GM15510 (cell line): ENCODE measurements around the gene ANXA3.

Source experiments
- POLR2A ChIP-seq: IDR thresholded peaks from 3 replicates; pipeline ENCODE4 v1.6.1; 2011; ENCODE audit warnings: borderline replicate concordance; ENCODE audit not compliant: insufficient read length; ENCODE audit errors: extremely low read depth

The ANXA3 gene

GRCh38 chr4:78588894-78589545 lies 37.5 kb downstream of the ANXA3 start:
- TF ChIP-seq POLR2A, result no peak

- no peak for TF ChIP-seq POLR2A
Measured at GRCh38 chr4:78591404-78591803, 39.8 kb downstream of the ANXA3 start.

- TF ChIP-seq POLR2A, result no peak
Measured at GRCh38 chr4:78592088-78592783, 40.7 kb downstream of the ANXA3 start.

- no peak for TF ChIP-seq POLR2A
Measured at GRCh38 chr4:78596111-78596742, 44.7 kb downstream of the ANXA3 start.

GRCh38 chr4:78599147-78599546 lies 47.6 kb downstream of the ANXA3 start:
- TF ChIP-seq POLR2A, result no peak

GRCh38 chr4:78599931-78600375 lies 48.4 kb downstream of the ANXA3 start:
- no peak for TF ChIP-seq POLR2A

GRCh38 chr4:78601013-78601412 lies 49.4 kb downstream of the ANXA3 start:
- TF ChIP-seq POLR2A, result no peak

GRCh38 chr4:78602334-78602733 lies 50.8 kb downstream of the ANXA3 start:
- no peak for TF ChIP-seq POLR2A

GRCh38 chr4:78603384-78603783 lies 51.8 kb downstream of the ANXA3 start:
- no peak for TF ChIP-seq POLR2A

GRCh38 chr4:78604988-78605387 lies 53.4 kb downstream of the ANXA3 start:
- TF ChIP-seq POLR2A, result no peak

GRCh38 chr4:78606035-78606434 lies 54.5 kb downstream of the ANXA3 start:
- no peak for TF ChIP-seq POLR2A

GRCh38 chr4:78606530-78607095 lies 55.0 kb downstream of the ANXA3 start:
- no peak for TF ChIP-seq POLR2A

GRCh38 chr4:78608684-78609083 lies 57.1 kb downstream of the ANXA3 start:
- no peak for TF ChIP-seq POLR2A

- no peak for TF ChIP-seq POLR2A
Measured at GRCh38 chr4:78609580-78609979, 58.0 kb downstream of the ANXA3 start.

- no peak for TF ChIP-seq POLR2A
Measured at GRCh38 chr4:78610546-78611214, 59.1 kb downstream of the ANXA3 start.
